Stomach (tissue), 9 donors: ENCODE data around the gene ARRB2. TPM values are rescaled to one million over a fixed set of nuclear protein-coding genes. Genes with fewer than 3 reads are reported as not detected.
"Not testable (repeated sequence)": the region's sequence is repeated elsewhere in the genome, so short reads cannot be mapped to it uniquely, and the experiment has no call there.

Source experiments
- DNase-seq, 2 donors: peaks; one replicate each; pipeline versions ENCODE4 v3.0.0 to v3.0.0-alpha.2; 2013 to 2019
- H3K27ac ChIP-seq, 5 donors: fragments of 200-600 bp in 4 of 5; sonication (generic) in 4 of 5; one replicate each; pipeline ENCODE4 v1.5.1; 2013 to 2019; ENCODE audit warnings: mild to moderate bottlenecking in 1 of 5, moderate library complexity in 1 of 5
- H3K27me3 ChIP-seq, 3 donors: fragments of 200-600 bp; sonication (generic); one replicate each; pipeline ENCODE4 v1.5.1; 2017 to 2019; ENCODE audit warnings: mixed run types in 1 of 3
- H3K36me3 ChIP-seq, 4 donors: fragments of 200-600 bp; sonication (generic); 1 replicate in 3 of 4; 2 replicates in 1 of 4; pipeline ENCODE4 v1.5.1; 2016 to 2019
- H3K4me1 ChIP-seq, 4 donors: fragments of 200-600 bp; sonication (generic); one replicate each; pipeline ENCODE4 v1.5.1; 2016 to 2019
- H3K4me3 ChIP-seq, 4 donors: fragments of 200-600 bp; sonication (generic) in 3 of 4; one replicate each; pipeline ENCODE4 v1.5.1; 2016 to 2019; ENCODE audit warnings: mild to moderate bottlenecking in 1 of 4
- H3K9me3 ChIP-seq, 4 donors: fragments of 200-600 bp; sonication (generic); one replicate each; pipeline ENCODE4 v1.5.1; 2016 to 2019
- EP300 ChIP-seq: sonication (generic); formaldehyde crosslinking; IDR thresholded peaks from one replicate; pipeline ENCODE4 v1.6.1; 2017; ENCODE audit warnings: antibody characterized with exemption
- POLR2A ChIP-seq, 4 donors: fragments of 450-650 bp; IDR thresholded peaks; one replicate each; pipeline ENCODE4 v1.6.1; 2016; ENCODE audit warnings: antibody characterized with exemption in 4 of 4, control low read depth in 2 of 4, mild to moderate bottlenecking in 1 of 4, moderate library complexity in 1 of 4
- POLR2AphosphoS5 ChIP-seq, 3 donors: sonication (generic); formaldehyde crosslinking; IDR thresholded peaks; one replicate each; pipeline ENCODE4 v1.6.1; 2016; ENCODE audit warnings: antibody characterized with exemption in 3 of 3
- WGBS, 5 donors: extraction: QIAGEN DNeasy Blood & Tissue Kit in 3 of 5; methylation state at CpG; one replicate each; pipeline versions ENCODE4 v1.1.5 to v1.1.7; 2013 to 2018; 5-methylcytosine and 5-hydroxymethylcytosine counted together
- intact Hi-C: fragments of 100-400 bp; cut with DNase I; formaldehyde crosslinking; loops from one replicate; pipeline ENCODE4 v1.15.1; 2023; ENCODE audit warnings: low total_unique reads
- polyA plus RNA-seq, 3 donors: library from polyadenylated mRNA; stranded (reverse); fragments of 200-250 nt; gene quantifications; one replicate each; pipeline ENCODE4 v1.2.3, GENCODE V29; 2013
- total RNA-seq, 5 donors: library from RNA; depleted of rRNA; stranded (reverse); fragments of >200 nt; gene quantifications; one replicate each; pipeline versions ENCODE4 v1.1.0 to v1.2.3, GENCODE V29; 2014 to 2016
- TF ChIP-seq, protein P1 (sequence below), 7 experiments: fragments of 450-650 bp in 4 of 7; fragments of 200-600 bp in 3 of 7; sonication (generic) in 3 of 7; IDR thresholded peaks; one replicate each; pipeline ENCODE4 v1.5.1; 2016 to 2019; ENCODE audit warnings: antibody characterized with exemption in 7 of 7, control low read depth in 2 of 7, mild to moderate bottlenecking in 1 of 7
- donor health status: healthy with polysubstance abuse.
- donor health status: Bipolar disorder and iron deficiency.
- donor health status: healthy.

The ARRB2 gene
- total and polyA plus RNA-seq, 8 donors, result 18.7 to 157 (median 37.0) TPM

DNA sequence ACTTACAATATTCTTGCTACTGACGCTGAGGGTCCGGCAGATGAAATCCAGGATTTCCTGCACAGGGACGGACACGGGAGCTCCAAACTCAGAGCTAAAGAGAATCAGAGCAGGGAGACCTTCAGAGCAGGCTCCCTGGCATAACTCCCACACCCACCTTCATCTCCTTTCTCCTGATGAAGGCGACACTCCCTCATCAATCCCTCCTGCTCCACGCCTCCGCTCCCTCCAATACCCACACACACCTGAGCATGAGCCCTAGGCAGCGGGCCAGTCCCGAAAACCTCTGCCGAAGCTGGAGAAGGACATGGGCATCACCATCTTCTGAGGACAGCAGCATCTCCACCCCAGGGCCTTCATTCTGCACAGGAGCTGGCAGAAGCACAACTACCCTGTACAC lies 34.6 kb upstream of the ARRB2 start:
- DNase-seq, result no peak
- Histone ChIP-seq H3K27me3 (no peaks in the 10 kb centered on the region), H3K27ac (no peak overlapping the region), H3K4me3 (no peak overlapping the region), H3K36me3 (peaks cover 63 to 100% (median 100%) of the 10 kb centered on the region in 4 donors), H3K9me3 (no peaks in the 10 kb centered on the region), H3K4me1 (no peaks in the 10 kb centered on the region)
- no peak for TF ChIP-seq EP300
- TF ChIP-seq, protein P1, sequence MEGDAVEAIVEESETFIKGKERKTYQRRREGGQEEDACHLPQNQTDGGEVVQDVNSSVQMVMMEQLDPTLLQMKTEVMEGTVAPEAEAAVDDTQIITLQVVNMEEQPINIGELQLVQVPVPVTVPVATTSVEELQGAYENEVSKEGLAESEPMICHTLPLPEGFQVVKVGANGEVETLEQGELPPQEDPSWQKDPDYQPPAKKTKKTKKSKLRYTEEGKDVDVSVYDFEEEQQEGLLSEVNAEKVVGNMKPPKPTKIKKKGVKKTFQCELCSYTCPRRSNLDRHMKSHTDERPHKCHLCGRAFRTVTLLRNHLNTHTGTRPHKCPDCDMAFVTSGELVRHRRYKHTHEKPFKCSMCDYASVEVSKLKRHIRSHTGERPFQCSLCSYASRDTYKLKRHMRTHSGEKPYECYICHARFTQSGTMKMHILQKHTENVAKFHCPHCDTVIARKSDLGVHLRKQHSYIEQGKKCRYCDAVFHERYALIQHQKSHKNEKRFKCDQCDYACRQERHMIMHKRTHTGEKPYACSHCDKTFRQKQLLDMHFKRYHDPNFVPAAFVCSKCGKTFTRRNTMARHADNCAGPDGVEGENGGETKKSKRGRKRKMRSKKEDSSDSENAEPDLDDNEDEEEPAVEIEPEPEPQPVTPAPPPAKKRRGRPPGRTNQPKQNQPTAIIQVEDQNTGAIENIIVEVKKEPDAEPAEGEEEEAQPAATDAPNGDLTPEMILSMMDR (IDR thresholded peaks at IDR 0.05), result no peak
- no peak for TF ChIP-seq POLR2AphosphoS5 (IDR thresholded peaks at IDR 0.05)
- TF ChIP-seq POLR2A (IDR thresholded peaks at IDR 0.05), result no peak
- WGBS, 5 donors, result 96 to 99% (median 98%) methylated on average over 8 to 10 of the region's 10 CpGs
- intact Hi-C loops, result no loop called here

GRCh38 chr17:4676791-4677190 lies 33.6 kb upstream of the ARRB2 start:
- intact Hi-C loops, result no loop called here
- Histone ChIP-seq H3K36me3 (peaks cover 66 to 100% (median 100%) of the 10 kb centered on the region in 4 donors), H3K9me3 (no peaks in the 10 kb centered on the region), H3K27me3 (no peaks in the 10 kb centered on the region), H3K4me3 (no peak overlapping the region), H3K27ac (no peak overlapping the region), H3K4me1 (no peaks in the 10 kb centered on the region)
- 79 to 89% (median 88%) methylated on average over 7 of the region's 7 CpGs for WGBS, 5 donors
- DNase-seq, result no peak
- no peak for TF ChIP-seq POLR2AphosphoS5 (IDR thresholded peaks at IDR 0.05)
- TF ChIP-seq EP300, result no peak
- TF ChIP-seq, protein P1 (IDR thresholded peaks at IDR 0.05), result no peak
- TF ChIP-seq POLR2A (IDR thresholded peaks at IDR 0.05), result no peak

GRCh38 chr17:4678448-4679026 lies 31.9 kb upstream of the ARRB2 start:
- TF ChIP-seq POLR2A (IDR thresholded peaks at IDR 0.05) (no peak), EP300 (no peak), POLR2AphosphoS5 (IDR thresholded peaks at IDR 0.05) (no peak)
- TF ChIP-seq, protein P1 (IDR thresholded peaks at IDR 0.05), result no peak
- H3K4me1 ChIP-seq, result no peaks in the 10 kb centered on the region
- H3K27me3 ChIP-seq, result no peaks in the 10 kb centered on the region
- peaks cover 61 to 96% (median 95%) of the 10 kb centered on the region in 4 donors for H3K36me3 ChIP-seq
- H3K27ac ChIP-seq, result no peak overlapping the region
- WGBS, 5 donors, result 47 to 65% (median 56%) methylated on average over 13 to 14 of the region's 14 CpGs
- no peak for DNase-seq
- H3K9me3 ChIP-seq, result no peaks in the 10 kb centered on the region
- intact Hi-C loops, result no loop called here
- no peak overlapping the region for H3K4me3 ChIP-seq

DNA sequence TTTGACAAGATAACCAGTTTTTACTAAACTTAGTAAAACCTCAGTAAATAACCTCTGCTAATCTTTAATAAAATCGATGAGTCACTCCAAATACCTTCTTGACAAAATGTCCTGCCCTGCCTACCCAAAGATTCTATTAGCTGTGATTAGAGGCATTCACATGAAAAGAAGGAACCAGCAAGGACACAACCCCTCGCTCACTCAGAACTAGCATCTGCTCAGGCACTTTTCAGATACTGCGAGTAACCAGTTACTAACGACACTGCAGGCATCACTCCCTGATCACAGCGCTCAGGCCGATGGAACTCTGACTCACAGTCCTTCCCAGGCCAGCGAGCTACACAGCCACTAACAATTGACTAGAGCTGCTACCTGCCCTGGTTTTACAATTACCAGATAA lies 30.8 kb upstream of the ARRB2 start:
- Histone ChIP-seq H3K27me3 (no peaks in the 10 kb centered on the region), H3K27ac (no peak overlapping the region), H3K4me3 (no peak overlapping the region), H3K9me3 (no peaks in the 10 kb centered on the region), H3K4me1 (no peaks in the 10 kb centered on the region), H3K36me3 (peaks cover 50 to 87% (median 84%) of the 10 kb centered on the region in 4 donors)
- intact Hi-C loops, result no loop called here
- TF ChIP-seq POLR2AphosphoS5 (IDR thresholded peaks at IDR 0.05) (no peak), EP300 (no peak), POLR2A (IDR thresholded peaks at IDR 0.05) (no peak)
- TF ChIP-seq, protein P1 (IDR thresholded peaks at IDR 0.05), result no peak
- WGBS, 5 donors, result 72 to 86% (median 82%) methylated on average over 7 of the region's 7 CpGs
- no peak for DNase-seq

- H3K36me3 ChIP-seq, result peaks cover 21 to 71% (median 68%) of the 10 kb centered on the region in 4 donors
- intact Hi-C loops, H3K4me1 ChIP-seq, H3K9me3 ChIP-seq, H3K27me3 ChIP-seq, H3K4me3 ChIP-seq: not testable (repeated sequence)
- 67 to 94% (median 89%) methylated on average over 5 of the region's 5 CpGs for WGBS, 5 donors
- peak overlapping the region in 2 of 5 donors; percentile 6 to 49 for H3K27ac ChIP-seq
- peak in 1 of 2 donors; percentile 38 for DNase-seq
Measured at GRCh38 chr17:4683739-4684138, 26.7 kb upstream of the ARRB2 start.

DNA sequence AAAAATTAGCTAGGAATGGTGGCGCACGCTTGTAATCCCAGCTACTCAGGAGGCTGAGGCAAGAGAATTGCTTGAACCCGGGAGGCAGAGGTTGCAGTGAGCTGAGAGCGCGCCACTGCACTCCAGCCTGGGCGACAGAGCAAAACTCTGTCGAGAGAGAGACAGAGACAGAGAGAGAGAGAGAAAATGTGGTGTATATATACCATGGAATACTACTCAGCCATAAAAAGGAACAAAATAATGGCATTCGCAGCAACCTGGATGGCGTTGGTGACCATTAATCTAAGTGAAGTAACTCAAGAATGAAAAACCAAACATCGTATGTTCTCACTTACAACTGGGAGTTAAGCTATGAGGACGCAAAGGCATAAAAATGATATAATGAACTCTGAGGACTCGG lies 20.6 kb upstream of the ARRB2 start:
- Histone ChIP-seq H3K36me3 (peaks cover 7 to 55% (median 48%) of the 10 kb centered on the region in 4 donors), H3K4me1 (peaks cover 0 to 21% (median 12%) of the 10 kb centered on the region in 4 donors)
- intact Hi-C loops, H3K27me3 ChIP-seq, H3K4me3 ChIP-seq, H3K9me3 ChIP-seq, H3K27ac ChIP-seq, DNase-seq: not testable (repeated sequence)
- 87 to 94% (median 89%) methylated on average over 12 of the region's 12 CpGs for WGBS, 5 donors
